Measurements from ENCODE around the gene SLC18B1. TPM values are rescaled to one million over a fixed set of nuclear protein-coding genes. Genes with fewer than 3 reads are reported as not detected.

SLC18B1 gene
- polyA plus RNA-seq, 1 donor: 36.0 TPM

DNA sequence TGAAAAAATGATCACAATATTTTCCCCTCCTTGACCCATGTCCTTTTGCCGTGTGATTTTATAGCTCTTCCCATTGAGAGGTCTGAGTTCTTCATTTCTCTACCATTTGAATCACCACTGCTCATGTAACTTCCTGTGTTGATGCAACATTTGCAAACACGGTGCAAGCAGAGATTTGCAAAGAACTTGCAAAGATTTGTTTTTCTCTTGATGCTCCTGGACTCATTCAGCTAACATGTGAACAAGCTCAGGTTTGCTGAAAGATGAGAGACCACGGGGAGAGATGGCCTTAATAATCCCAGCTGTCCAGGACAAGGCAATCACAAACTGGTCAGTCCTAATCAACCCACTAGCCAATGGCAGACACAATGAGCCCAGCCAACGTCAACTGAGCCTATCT is 49.3 kb downstream of the SLC18B1 start:
- DNase-seq: no peak

DNA sequence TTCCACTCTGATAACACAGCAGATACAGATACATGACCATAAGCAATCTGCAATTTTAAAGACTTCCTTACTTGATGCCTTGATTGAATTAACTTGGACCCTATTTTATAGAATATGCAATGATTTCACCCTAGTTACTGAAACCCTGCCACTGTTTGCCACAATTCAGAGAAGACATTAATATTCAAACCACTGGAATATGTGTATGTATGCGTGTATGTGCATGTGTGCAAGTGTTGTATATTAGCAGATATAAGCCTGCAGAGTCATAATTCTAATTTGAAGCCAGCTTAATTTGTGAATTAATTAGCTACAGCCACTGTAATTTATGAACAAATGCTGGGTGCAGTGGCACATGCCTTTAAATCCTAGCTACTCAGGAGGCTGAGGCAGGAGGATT is 50.0 kb downstream of the SLC18B1 start:
- no peak for DNase-seq

DNA sequence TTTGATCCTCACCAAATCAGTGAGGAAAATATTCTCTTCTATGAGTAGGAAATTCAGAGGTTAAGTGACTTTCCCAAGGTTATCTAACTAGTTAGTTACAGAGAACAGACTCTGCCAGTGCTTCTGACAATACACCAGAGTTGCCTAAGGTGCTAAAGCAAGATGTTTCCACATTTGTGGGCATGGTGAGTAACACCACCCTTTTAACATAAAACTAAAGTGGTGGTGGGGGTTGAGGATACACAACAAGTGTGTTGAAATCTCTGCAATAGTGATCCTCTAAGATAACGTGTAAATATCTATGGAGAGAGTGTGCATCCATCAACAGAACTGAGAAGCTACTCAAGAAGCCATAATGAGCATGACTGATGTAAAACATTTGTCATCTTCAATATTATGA is 52.4 kb downstream of the SLC18B1 start:
- no peak for DNase-seq

DNA sequence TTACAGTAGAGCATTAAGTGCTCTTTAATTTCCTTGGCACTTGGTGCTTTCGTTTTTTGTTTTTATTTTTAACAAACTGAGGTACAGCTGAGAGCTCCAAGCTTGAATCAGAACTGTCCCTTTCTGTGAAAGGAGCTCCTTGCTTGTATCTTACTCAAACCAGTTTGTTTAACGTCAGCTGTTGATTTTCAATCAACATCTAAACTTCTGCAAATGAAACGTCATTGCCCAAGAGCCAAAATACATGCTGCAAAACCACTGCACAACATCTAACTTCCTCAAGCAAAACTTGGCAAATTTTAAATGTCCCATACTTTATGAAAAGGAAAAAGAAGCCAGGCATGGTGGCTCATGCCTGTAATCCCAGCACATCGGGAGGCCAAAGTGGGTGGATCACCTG is 55.9 kb downstream of the SLC18B1 start:
- DNase-seq: no peak

DNA sequence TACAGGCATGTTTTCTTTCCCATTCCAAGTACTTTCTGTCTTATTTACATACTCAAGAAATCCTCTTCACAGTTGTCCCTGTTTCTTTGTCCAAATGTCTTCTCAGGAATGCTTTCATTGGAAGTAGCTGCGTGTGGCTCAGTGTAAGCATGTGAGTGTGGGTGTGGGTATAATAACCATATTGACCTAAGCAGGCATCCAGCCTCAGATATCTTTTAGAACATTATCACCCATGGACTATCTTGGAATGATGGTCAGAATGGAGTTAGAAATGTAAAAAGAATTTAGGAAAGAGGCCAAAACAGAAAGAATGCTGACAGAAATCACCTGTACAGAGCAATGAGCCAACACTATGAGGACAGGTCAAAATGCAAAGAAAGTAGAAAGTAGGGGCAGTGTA is 57.2 kb downstream of the SLC18B1 start:
- DNase-seq: no peak

DNA sequence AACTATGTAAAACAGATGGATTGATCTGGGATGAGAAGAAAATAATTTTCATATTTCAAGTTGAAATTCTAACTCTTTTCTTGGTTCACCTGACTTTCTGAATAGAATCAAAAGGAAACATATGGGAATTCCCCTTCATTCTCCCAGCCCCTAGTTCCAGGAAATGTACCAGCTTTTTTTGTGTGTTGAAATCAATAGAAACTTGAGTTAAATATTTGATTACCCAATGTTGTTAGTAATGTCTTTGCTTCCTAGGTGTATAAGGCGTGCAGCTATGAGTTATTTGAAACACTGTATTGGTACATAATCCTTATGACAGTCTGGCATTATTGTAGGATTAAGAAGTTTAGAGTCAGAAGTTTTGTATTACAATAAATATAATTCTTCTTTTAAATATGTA is 62.2 kb downstream of the SLC18B1 start:
- DNase-seq: no peak

DNA sequence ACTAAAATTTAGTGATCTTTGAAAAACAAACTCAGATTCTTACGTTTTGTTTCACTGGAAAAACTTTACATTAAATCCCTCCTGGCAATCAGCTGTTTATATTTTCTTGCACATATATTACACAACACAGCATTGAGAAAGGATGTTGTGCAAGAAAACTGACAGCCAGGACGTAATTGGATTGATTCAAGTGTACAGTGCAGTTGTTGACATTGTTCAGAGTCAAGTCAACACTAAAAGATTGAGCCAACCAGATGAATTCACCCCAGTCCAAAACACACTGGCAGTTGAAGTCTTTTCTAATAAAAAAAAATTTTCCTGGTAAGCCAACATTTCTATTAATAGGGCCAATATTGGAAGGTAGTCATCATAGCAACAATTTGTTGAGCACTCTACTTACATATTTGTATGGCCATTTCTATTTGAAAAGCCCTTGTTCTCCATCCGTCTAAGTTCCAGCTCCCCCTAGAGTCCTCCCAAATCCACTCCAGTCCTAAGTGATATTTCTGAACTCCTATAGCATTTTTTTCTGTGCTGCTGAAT is 63.7 kb downstream of the SLC18B1 start:
- DNase-seq: no peak

DNA sequence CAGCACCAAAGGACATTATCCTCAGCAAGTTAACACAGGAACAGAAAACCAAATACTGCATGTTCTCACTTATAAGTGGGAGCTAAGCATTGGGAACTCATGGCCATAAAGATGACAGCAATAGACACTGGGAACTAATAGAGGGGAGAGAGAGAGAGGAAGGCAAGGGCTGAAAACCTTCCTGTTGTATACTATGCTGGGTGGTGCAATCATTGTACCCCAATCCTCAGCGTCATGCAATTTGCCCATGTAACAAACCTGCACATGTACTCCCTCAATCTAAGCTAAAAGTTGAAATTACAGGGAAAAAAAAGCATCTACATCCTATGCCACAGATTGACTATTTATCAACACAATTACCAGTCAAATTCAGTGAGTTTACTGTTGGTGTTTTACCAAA is 64.6 kb downstream of the SLC18B1 start:
- no peak for DNase-seq

DNA sequence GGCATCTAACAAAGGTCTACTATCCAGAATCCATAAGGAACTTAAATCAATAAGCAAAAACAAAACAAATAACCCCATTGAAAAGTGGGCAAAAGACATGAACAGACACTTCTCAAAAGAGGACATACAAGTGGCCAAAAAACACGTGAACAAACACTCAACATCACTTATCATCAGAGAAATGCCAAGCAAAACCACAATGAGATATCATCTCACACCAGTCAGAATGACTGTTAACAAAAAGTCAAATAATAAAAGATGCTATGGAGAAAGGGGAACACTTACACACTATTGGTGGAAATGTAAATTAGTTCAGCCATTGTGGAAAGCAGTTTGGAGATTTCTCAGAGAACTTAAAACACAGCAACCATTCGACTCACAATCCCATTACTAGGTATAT is 65.2 kb downstream of the SLC18B1 start:
- no peak for DNase-seq

DNA sequence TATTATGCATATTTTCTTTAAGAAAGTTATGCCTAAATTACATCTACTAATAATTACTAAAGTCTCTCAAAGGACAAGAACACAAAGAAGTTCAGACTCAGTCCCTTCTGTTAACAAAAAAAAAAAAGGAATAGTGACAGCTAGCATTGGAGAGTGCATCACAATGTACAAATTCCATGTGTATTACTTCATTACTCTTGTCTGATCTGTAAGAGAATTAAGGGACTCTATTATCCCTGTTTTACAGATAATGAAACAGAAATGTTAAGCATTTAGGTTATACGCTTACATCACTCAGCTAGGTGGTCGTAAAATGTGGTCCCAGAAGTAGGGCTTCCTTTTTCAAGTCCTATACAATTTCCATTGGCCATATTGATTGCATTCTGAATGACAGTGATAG is 67.4 kb downstream of the SLC18B1 start:
- no peak for DNase-seq

DNA sequence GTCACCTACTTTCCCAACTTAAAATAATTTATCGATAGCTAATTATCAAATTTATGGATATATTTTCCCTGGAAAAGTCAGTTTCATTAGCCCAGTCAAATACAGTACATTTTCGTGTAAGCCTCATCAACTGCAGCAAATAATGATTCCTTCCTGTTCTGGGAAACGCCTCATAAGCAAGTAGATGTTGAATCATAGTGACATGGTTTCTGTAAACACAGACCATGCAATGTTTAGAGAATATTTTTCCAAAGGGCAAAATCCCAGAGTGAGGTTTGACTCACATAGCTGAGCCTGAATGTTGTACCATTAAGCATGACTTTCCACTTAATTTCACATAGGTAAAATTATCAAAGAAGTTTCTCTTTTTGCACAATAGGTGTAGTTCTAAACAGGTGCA is 67.9 kb downstream of the SLC18B1 start:
- no peak for DNase-seq

DNA sequence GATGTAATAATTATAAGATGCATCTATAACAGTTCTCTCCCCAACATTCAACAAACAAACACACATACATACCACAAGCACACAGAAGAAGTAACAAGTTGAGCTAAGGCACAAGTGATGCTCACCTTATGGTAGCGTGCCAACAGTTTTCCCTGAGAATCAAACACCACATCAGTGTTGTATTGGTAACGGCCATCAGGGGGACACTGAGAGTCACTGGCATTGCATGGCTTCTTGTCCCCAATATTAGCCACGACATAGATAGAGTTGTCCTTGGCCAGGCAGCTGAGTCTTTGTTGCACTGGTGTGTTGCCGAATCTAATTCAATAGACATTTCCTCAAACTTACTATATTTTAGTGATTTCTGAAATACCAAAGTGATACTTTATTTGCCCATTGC is 69.8 kb downstream of the SLC18B1 start:
- DNase-seq: no peak

DNA sequence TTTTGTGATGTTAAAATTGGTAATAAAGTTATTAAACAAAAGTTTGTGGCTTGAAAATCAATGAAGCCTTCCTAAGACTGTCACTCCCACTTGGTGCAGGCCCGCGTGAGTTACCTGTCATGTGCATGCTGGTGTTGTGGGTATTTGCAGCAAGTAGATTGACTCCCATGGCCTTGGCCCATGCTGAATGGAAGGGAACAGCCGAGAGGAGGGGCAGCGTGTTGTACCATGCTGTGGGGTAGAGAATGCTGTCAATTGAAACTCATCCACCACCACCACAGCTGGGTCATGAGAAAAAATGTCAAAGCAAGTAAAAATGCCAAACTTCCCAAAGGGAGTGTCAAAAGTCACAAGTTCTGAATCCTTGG is 71.8 kb downstream of the SLC18B1 start:
- no peak for DNase-seq

DNA sequence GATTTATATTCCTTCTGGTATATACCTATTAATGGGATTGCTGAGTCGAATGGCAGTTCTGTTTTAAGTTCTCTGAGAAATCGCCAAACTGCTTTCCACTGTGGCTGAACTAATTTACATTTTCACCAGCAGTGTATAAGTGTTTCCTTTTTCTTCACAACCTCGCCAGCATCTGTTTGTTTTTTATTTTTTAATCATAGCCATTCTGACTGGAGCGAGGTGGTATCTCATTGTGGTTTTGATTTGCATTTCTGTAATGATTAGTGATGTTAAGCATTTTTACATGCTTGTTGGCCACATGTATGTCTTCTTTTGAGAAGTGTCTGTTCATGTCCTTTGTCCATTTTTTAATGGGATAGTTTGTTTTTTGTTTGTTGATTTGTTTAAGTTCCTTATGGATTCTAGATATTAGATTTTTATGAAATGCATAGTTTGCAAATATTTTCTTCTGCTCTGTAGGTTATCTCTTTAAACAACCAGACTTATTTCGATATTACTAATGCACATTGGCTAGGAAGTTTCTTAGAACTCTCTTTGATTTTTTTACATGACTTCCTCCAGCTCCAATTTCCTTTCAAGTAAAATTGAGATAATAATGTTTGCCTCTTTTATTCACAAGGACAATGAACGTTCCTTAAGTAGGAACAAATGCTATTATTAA is 72.4 kb downstream of the SLC18B1 start:
- no peak for DNase-seq

DNA sequence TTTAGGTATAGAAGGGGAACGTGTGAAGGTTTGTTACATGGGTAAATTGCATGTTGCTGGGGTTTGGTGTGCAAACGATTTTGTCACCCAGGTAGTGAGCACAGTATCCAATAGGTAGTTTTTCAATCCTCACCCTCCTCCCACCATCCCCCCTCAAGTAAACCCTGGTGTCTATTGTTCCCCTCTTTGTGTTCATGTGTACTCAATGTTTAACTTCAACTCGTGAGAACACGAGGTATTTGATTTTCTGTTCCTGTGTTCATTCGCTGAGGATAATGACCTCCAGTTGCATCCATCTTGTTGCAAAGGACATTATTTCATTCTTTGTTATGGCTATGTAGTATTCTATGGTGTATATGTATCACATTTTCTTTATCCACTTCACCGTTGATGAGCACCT is 73.0 kb downstream of the SLC18B1 start:
- DNase-seq: no peak

DNA sequence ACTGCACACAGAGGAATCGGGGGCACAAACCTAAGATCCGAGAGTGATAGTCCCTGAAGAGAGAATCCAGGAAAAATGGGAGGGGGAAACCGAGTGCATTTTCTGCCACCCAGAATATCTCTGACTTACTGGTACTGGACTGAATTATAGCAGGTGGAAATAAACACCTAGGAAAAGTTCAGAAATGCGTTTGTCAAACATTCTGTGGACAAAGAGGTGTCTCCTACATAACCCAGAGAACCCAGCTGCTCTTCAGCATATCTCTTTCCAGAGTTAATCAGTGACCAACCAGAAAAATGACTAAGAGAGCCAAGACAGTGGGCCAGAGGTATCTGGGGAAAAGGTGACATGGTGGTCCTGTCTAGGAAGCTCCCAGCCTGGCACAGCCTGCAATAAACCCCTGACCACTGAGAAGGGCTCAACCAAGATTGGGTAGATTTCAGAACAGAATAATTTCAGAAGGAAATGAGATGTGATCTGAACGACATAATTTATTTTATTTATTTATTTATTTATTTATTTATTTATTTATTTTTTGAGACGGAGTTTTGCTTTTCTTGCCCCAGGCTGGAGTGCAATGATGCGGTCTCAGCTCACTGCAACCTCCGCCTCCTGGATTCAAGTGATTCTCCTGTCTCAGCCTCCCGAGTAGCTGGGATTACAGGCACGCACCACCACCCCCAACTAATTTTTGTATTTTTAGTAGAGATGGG is 78.5 kb downstream of the SLC18B1 start:
- DNase-seq: no peak

Other genes with a start within 250 kb of the SLC18B1 start
- not detected for gene TAAR8, start 246.0 kb downstream of the SLC18B1 start, polyA plus RNA-seq (ENCODE audit: insufficient read length)
- 0.18 TPM for gene TAAR6, start 228.3 kb downstream of the SLC18B1 start, polyA plus RNA-seq (ENCODE audit: insufficient read length)
- gene TAAR5, start 208.9 kb downstream of the SLC18B1 start, polyA plus RNA-seq (ENCODE audit: insufficient read length): not detected
- gene TAAR2, start 174.4 kb downstream of the SLC18B1 start, polyA plus RNA-seq (ENCODE audit: insufficient read length): not detected
- not detected for gene TAAR1, start 139.5 kb downstream of the SLC18B1 start, polyA plus RNA-seq (ENCODE audit: insufficient read length)
- 0.23 TPM for gene VNN1, start 84.6 kb downstream of the SLC18B1 start, polyA plus RNA-seq (ENCODE audit: insufficient read length)
- gene VNN2, start 40.7 kb downstream of the SLC18B1 start, polyA plus RNA-seq (ENCODE audit: insufficient read length): 2.4 TPM
- gene RPS12, start 15.9 kb upstream of the SLC18B1 start, polyA plus RNA-seq (ENCODE audit: insufficient read length): 1,696 TPM

All from left kidney (tissue), 2 donors.